WTC11 (cell line): ENCODE results near the gene GLCCI1.

ENCODE experiments used
- CREM ChIP-seq: sonication (generic); formaldehyde crosslinking; IDR thresholded peaks from 2 replicates; pipeline ENCODE4 v1.8.1; 2022; ENCODE audit warnings: mild to moderate bottlenecking, missing genetic modification reagents, moderate library complexity
- GRHL2 ChIP-seq: fragments of 250-450 bp; sonication (Bioruptor Pico); IDR thresholded peaks from 2 replicates; pipeline ENCODE4 v1.8.0; 2022; ENCODE audit warnings: mild to moderate bottlenecking, moderate library complexity; ENCODE audit not compliant: insufficient replicate concordance, severe bottlenecking
- JAZF1 ChIP-seq: fragments of 250-450 bp; sonication (Bioruptor Pico); IDR thresholded peaks from 2 replicates; pipeline ENCODE4 v1.9.0; 2021; ENCODE audit warnings: moderate library complexity, mild to moderate bottlenecking, inconsistent platforms
- KAT7 ChIP-seq: sonication (generic); formaldehyde crosslinking; IDR thresholded peaks from 2 replicates; pipeline ENCODE4 v1.8.1; 2023; ENCODE audit warnings: missing genetic modification reagents, mild to moderate bottlenecking, borderline replicate concordance
- NFE2L1 ChIP-seq: sonication (generic); formaldehyde crosslinking; IDR thresholded peaks from 2 replicates; pipeline ENCODE4 v1.8.1; 2023; ENCODE audit warnings: missing genetic modification reagents
- NFYB ChIP-seq: sonication (generic); formaldehyde crosslinking; conservative IDR thresholded peaks from 2 replicates; pipeline ENCODE4 v1.8.0; 2022; ENCODE audit warnings: low read depth, missing genetic modification reagents
- NR2C2 ChIP-seq: sonication (generic); formaldehyde crosslinking; IDR thresholded peaks from 2 replicates; pipeline ENCODE4 v1.8.0; 2022; ENCODE audit warnings: mild to moderate bottlenecking, missing genetic modification reagents
- ZNF121 ChIP-seq: sonication (generic); formaldehyde crosslinking; IDR thresholded peaks from 2 replicates; pipeline ENCODE4 v1.8.0; 2023; ENCODE audit warnings: missing genetic modification reagents
- TF ChIP-seq, protein P1 (sequence below): sonication (generic); formaldehyde crosslinking; IDR thresholded peaks from 2 replicates; pipeline ENCODE4 v1.8.0; 2022; ENCODE audit warnings: mild to moderate bottlenecking, missing genetic modification reagents
- TF ChIP-seq, protein P2 (sequence below): sonication (generic); formaldehyde crosslinking; IDR thresholded peaks from 2 replicates; pipeline ENCODE4 v1.8.1; 2022; ENCODE audit warnings: mild to moderate bottlenecking, moderate library complexity, missing genetic modification reagents
- TF ChIP-seq, protein P3 (sequence below): fragments of 200-600 bp; IDR thresholded peaks from 2 replicates; pipeline ENCODE4 v1.8.0; 2022; ENCODE audit warnings: antibody characterized with exemption
- TF ChIP-seq, protein P4 (sequence below): sonication (generic); formaldehyde crosslinking; IDR thresholded peaks from 2 replicates; pipeline ENCODE4 v1.8.0; 2022; ENCODE audit warnings: mild to moderate bottlenecking, missing genetic modification reagents
- TF ChIP-seq, protein P5 (sequence below): sonication (generic); formaldehyde crosslinking; conservative IDR thresholded peaks from 2 replicates; pipeline ENCODE4 v1.8.1; 2022; ENCODE audit warnings: mild to moderate bottlenecking, missing genetic modification reagents
- TF ChIP-seq, protein P6 (sequence below): sonication (generic); formaldehyde crosslinking; IDR thresholded peaks from 2 replicates; pipeline ENCODE4 v1.8.1; 2022; ENCODE audit warnings: low read depth, mild to moderate bottlenecking, moderate library complexity, missing genetic modification reagents, borderline replicate concordance

DNA sequence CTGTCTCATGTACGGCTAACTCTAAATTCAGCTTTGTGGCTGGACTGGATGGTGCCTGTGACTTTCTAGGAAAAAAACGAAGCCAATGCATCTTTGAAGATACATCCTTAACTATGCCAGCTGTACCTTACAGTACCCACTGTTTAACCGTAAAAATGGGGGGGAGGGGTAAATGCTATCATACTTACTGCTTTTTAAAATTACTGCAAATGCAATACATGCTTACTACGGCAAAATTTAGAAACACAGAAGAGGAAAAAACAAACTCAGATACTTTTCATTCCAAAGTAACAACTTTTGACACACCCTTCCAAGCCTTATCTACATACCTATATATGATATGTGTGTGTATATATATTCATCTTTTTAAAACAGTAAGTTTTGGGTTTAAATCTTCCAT, 20.4 kb upstream of the GLCCI1 start:
- TF ChIP-seq ZNF121 (CRISPR knock-in tag) (no peak), NR2C2 (CRISPR knock-in tag) (no peak), CREM (no peak), GRHL2 (no peak), JAZF1 (CRISPR knock-in tag) (no peak), NFE2L1 (CRISPR knock-in tag) (no peak), NFYB (no peak), KAT7 (no peak)
- TF ChIP-seq, protein P1, sequence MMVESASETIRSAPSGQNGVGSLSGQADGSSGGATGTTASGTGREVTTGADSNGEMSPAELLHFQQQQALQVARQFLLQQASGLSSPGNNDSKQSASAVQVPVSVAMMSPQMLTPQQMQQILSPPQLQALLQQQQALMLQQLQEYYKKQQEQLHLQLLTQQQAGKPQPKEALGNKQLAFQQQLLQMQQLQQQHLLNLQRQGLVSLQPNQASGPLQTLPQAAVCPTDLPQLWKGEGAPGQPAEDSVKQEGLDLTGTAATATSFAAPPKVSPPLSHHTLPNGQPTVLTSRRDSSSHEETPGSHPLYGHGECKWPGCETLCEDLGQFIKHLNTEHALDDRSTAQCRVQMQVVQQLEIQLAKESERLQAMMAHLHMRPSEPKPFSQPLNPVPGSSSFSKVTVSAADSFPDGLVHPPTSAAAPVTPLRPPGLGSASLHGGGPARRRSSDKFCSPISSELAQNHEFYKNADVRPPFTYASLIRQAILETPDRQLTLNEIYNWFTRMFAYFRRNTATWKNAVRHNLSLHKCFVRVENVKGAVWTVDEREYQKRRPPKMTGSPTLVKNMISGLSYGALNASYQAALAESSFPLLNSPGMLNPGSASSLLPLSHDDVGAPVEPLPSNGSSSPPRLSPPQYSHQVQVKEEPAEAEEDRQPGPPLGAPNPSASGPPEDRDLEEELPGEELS = no peak
- TF ChIP-seq, protein P2, sequence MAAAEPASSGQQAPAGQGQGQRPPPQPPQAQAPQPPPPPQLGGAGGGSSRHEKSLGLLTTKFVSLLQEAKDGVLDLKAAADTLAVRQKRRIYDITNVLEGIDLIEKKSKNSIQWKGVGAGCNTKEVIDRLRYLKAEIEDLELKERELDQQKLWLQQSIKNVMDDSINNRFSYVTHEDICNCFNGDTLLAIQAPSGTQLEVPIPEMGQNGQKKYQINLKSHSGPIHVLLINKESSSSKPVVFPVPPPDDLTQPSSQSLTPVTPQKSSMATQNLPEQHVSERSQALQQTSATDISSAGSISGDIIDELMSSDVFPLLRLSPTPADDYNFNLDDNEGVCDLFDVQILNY (CRISPR knock-in tag) = no peak
- TF ChIP-seq, protein P3, sequence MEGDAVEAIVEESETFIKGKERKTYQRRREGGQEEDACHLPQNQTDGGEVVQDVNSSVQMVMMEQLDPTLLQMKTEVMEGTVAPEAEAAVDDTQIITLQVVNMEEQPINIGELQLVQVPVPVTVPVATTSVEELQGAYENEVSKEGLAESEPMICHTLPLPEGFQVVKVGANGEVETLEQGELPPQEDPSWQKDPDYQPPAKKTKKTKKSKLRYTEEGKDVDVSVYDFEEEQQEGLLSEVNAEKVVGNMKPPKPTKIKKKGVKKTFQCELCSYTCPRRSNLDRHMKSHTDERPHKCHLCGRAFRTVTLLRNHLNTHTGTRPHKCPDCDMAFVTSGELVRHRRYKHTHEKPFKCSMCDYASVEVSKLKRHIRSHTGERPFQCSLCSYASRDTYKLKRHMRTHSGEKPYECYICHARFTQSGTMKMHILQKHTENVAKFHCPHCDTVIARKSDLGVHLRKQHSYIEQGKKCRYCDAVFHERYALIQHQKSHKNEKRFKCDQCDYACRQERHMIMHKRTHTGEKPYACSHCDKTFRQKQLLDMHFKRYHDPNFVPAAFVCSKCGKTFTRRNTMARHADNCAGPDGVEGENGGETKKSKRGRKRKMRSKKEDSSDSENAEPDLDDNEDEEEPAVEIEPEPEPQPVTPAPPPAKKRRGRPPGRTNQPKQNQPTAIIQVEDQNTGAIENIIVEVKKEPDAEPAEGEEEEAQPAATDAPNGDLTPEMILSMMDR = no peak
- TF ChIP-seq, protein P4, sequence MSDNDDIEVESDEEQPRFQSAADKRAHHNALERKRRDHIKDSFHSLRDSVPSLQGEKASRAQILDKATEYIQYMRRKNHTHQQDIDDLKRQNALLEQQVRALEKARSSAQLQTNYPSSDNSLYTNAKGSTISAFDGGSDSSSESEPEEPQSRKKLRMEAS (CRISPR knock-in tag) = no peak
- TF ChIP-seq, protein P5, sequence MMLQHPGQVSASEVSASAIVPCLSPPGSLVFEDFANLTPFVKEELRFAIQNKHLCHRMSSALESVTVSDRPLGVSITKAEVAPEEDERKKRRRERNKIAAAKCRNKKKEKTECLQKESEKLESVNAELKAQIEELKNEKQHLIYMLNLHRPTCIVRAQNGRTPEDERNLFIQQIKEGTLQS (CRISPR knock-in tag) = no peak
- TF ChIP-seq, protein P6, sequence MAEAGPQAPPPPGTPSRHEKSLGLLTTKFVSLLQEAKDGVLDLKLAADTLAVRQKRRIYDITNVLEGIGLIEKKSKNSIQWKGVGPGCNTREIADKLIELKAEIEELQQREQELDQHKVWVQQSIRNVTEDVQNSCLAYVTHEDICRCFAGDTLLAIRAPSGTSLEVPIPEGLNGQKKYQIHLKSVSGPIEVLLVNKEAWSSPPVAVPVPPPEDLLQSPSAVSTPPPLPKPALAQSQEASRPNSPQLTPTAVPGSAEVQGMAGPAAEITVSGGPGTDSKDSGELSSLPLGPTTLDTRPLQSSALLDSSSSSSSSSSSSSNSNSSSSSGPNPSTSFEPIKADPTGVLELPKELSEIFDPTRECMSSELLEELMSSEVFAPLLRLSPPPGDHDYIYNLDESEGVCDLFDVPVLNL (CRISPR knock-in tag) = no peak
